HG03575 (cell line): Measurements from ENCODE around the gene SOX6.
"Not testable (repeated sequence)": the region's sequence is repeated elsewhere in the genome, so short reads cannot be mapped to it uniquely, and the experiment has no call there.

Experiments
- ATAC-seq: cut with Tn5 transposase; IDR thresholded peaks from one replicate; pipeline ENCODE4 v1.9.1; 2021; ENCODE audit not compliant: unreplicated experiment, insufficient number of reproducible peaks, low FRiP score; ENCODE audit errors: extremely low read depth

SOX6 gene

DNA sequence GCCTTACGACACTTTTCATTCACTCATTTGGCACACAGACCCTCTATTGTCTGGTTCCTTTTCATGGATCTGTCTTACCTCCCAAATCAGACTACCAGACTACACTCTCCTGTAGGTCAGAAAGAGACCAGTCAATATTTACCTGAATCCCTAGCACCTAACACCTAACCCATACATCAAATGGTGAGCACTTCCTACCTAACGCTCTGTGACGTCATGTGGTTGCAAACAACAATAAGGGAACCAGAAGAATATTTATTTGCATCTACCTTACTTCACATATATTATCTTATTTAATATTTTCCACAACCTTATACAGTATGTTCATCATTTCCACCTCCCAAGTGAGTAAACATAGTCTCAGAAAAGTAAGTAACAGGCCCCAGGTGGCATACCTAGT, 323.4 kb downstream of the SOX6 start:
- ATAC-seq: no peak

DNA sequence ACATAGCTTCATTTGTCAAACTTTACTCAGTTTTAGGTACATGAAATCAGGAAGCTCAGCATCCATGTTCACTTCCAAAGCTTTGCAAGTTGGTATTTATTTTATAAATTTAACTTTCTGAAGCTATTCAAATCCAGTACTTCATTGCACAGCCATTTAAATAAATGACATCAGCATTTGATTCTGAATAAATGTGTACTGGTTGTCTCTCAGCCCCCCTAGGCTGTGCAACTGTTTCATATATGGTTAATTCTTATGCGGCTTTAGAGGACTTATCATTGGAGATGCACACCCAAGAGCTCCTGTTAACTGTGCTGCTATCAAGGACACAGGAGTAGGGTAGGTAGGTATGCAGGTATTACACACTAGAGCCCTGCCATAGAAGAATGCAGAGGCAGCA, 325.1 kb downstream of the SOX6 start:
- no peak for ATAC-seq

GRCh38 chr11:16030664-16031063, 325.7 kb downstream of the SOX6 start:
- no peak for ATAC-seq

- not testable (repeated sequence) for ATAC-seq
Measured at GRCh38 chr11:16029151-16029550, 327.2 kb downstream of the SOX6 start.

DNA sequence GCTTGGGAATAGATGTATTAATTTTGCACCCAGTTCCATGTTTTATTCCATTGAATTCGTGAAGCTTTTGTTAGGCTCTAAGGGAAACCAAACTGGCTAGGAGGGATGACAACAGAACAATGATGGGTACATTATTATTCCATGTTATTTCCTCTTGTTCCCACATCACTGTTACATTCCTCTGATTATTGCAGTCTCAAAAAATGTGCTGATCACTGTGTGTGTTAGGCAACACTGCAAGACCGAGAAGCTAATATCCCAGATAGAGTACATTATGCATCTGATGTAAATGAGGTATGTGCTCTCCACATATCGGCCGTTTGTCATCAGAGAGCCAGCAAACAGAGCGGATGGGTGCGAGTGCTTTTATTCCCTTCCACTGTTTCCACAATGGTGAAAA, 327.9 kb downstream of the SOX6 start:
- no peak for ATAC-seq

DNA sequence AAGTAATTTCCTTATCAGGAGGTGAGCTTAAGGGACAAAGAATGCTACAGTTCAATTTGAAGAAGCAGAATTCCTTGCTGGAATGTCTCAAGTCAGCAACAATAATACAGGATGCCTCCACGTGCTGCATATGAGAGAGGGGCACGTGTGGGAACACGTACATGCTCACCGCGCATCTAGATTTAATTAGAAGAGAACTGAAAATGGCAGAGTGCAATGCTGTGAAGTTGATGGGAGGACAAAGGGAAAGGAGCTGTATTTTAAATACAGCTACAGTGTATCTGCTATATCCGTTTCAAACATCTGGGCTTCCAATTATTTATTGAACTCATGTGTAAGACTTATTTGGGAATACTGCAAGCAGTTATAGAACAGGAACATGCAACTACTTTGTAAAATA, 328.7 kb downstream of the SOX6 start:
- no peak for ATAC-seq

DNA sequence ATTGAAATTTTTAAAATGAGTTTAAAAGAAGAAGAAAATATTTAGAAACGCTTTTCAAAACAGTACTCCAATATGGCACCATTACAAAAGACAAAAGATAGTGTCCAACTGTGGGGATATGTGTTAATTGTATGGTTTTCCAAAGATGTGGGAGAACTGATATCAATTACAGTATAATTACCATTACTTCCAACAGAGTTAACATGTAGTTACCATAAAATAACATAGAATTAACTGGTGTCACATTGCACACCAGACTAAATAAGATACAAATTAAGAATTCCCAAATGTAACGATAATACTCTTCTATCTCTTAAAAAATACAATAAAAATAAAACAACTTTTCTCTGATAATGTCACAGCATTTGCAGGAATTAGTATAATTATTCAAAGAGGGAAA, 329.5 kb downstream of the SOX6 start:
- no peak for ATAC-seq

- ATAC-seq: no peak
Measured at GRCh38 chr11:16018931-16019330, 337.4 kb downstream of the SOX6 start.

GRCh38 chr11:16016468-16016829, 339.9 kb downstream of the SOX6 start:
- no peak for ATAC-seq

GRCh38 chr11:16015741-16016467, 340.4 kb downstream of the SOX6 start:
- no peak for ATAC-seq

GRCh38 chr11:16013649-16014275, 342.6 kb downstream of the SOX6 start:
- no peak for ATAC-seq

- ATAC-seq: no peak
Measured at GRCh38 chr11:16013242-16013641, 343.1 kb downstream of the SOX6 start.

DNA sequence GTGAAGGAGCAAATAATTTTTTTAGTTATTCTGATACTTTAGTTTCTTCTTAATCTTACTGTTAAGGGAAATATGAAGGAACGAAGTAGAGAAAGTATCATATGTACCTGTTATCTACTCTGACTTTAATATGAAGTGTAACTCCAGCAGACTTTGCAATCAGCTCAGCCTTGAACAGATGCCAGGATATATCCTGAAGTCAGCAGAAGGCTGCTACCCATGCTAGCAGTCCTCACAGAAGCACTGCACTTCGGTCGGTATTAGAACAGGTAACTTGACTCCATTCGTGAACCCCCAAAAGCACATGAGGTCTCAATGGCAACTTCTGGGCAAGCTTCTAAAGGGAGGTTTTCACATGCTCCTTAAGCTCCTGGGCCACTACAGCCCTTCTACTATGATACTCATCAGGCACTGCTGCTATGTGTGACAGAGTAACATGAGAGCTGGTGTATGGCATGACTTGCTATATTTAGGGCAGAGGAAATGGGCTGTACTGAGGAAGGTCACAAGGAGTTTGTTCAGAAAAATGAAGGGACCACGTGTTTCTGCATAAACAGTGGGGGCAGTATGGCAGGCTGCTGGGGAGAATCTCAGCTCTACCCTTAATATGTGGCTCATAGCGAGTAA, 344.1 kb downstream of the SOX6 start:
- ATAC-seq: no peak

DNA sequence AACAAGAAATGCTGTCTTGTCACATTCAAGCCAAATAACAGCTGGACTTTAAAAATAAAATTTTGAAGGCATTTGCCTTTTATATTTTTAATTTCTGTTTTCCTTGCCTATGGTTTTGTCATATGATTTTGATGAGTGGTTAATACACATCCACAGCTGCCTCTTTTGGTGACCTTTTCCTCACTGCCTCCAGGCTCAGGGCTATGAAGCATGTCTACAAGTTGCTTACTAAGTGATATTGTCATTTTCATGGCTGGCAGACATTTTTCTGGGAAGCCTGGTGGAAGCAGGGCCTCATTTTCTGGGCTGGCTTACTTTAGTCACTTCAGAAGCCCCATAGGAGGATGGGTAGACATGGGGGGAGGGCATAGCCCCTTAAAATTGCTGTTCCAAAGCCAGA, 344.9 kb downstream of the SOX6 start:
- ATAC-seq: no peak

- ATAC-seq: no peak
Measured at GRCh38 chr11:16009021-16009420, 347.3 kb downstream of the SOX6 start.

GRCh38 chr11:16007514-16007913, 348.8 kb downstream of the SOX6 start:
- ATAC-seq: no peak

DNA sequence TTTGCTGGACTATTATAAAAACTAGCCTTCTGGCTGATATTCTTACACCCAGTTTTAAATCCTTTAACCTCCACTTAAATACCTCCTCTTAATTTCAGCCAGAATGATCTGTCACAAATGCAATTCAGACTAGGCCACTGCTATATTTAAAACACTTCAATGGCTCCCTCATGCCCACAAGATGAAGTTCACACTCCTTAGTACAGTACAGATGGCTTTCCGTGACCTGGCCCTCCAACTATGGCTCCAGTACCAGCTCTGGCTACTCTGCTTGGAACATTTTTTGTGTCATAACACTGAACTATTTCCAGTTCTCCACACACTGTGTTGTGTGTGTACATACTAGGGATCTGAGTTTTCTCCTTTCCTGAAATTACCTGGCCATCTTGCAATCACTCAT, 353.4 kb downstream of the SOX6 start:
- no peak for ATAC-seq

DNA sequence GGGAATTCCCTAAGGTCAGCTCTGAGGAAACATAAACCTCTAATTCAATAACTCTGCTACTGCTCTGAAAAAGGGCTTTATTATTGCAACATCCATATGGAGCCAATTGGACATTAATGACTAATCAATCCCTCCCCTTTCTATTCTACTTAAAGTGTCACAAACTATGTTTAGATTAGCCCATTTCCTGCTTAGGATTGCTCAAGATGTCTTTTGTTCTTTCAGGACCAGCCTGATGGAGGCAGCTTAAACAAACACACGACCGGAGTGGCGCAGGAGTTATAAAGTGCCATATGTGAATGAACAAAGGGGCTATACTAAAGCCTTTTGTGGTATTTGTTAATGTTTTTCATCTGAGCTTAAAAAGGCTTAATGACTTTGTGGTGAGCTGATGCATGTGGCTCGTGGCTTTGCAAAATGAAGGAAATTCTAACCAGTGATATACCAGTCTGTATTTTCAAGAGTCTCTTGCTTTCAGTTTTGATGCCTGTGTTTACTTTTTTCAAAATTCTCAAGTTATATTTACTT, 354.4 kb downstream of the SOX6 start:
- no peak for ATAC-seq

- ATAC-seq: no peak
Measured at GRCh38 chr11:16001044-16001568, 355.2 kb downstream of the SOX6 start.

- no peak for ATAC-seq
Measured at GRCh38 chr11:16000065-16000464, 356.3 kb downstream of the SOX6 start.
